NCI-H446 (cell line): ENCODE results near the gene MPL.

ENCODE experiments used
- DNase-seq, 2 experiments: peaks; one replicate each; lab custom pipeline; 2025; lab: John Stamatoyannopoulos, UW

The MPL gene

GRCh38 chr1:43337588-43337987 lies at the start of gene MPL:
Gene MPL (plus strand): TSS chr1:43337818. CDS start chr1:43337849, 31 bp downstream.
- no peak for DNase-seq

- DNase-seq, result no peak
Observed at GRCh38 chr1:43288058-43288784, 49.4 kb upstream of the MPL start.

GRCh38 chr1:43288785-43289706 lies 48.6 kb upstream of the MPL start:
- no peak for DNase-seq

- DNase-seq, result no peak
Observed at GRCh38 chr1:43292216-43292615, 45.4 kb upstream of the MPL start.

GRCh38 chr1:43292679-43293078 lies 44.9 kb upstream of the MPL start:
- no peak for DNase-seq

- DNase-seq, result no peak
Observed at GRCh38 chr1:43293176-43293575, 44.4 kb upstream of the MPL start.

GRCh38 chr1:43293896-43294760 lies 43.5 kb upstream of the MPL start:
- no peak for DNase-seq

- no peak for DNase-seq
Observed at GRCh38 chr1:43294761-43295160, 42.9 kb upstream of the MPL start.

GRCh38 chr1:43296207-43296606 lies 41.4 kb upstream of the MPL start:
- DNase-seq, result no peak

- no peak for DNase-seq
Observed at GRCh38 chr1:43298055-43298454, 39.6 kb upstream of the MPL start.

GRCh38 chr1:43299101-43299500 lies 38.5 kb upstream of the MPL start:
- DNase-seq, result no peak

GRCh38 chr1:43300378-43301094 lies 37.1 kb upstream of the MPL start, which contains the start of gene TIE1:
Gene TIE1 (plus strand): TSS chr1:43300982. CDS start chr1:43301072, 90 bp downstream.
- DNase-seq, result no peak

- DNase-seq, result no peak
Observed at GRCh38 chr1:43302201-43302600, 35.4 kb upstream of the MPL start.

GRCh38 chr1:43302721-43303470 lies 34.7 kb upstream of the MPL start:
- DNase-seq, result no peak

- no peak for DNase-seq
Observed at GRCh38 chr1:43303471-43304313, 33.9 kb upstream of the MPL start.

- no peak for DNase-seq
Observed at GRCh38 chr1:43304314-43304681, 33.3 kb upstream of the MPL start.

GRCh38 chr1:43304771-43305300 lies 32.8 kb upstream of the MPL start:
- no peak for DNase-seq

GRCh38 chr1:43305461-43305860 lies 32.2 kb upstream of the MPL start:
- DNase-seq, result no peak

- DNase-seq, result no peak
Observed at GRCh38 chr1:43305926-43306687, 31.5 kb upstream of the MPL start.
